ENCODE data around the gene SPINK5.
"Not testable (repeated sequence)": the region's sequence is repeated elsewhere in the genome, so short reads cannot be mapped to it uniquely, and the experiment has no call there.

Gene SPINK5

GRCh38 chr5:148063861-148064260 is at the start of gene SPINK5:
Gene SPINK5, plus strand, starts transcription at chr5:148063980. Its CDS starts 65 bp downstream, at chr5:148064045.
- no peak for DNase-seq (ENCODE audit: low read depth)

GRCh38 chr5:148014276-148014675 is 49.5 kb upstream of the SPINK5 start:
- DNase-seq (ENCODE audit: low read depth): no peak

- DNase-seq (ENCODE audit: low read depth): no peak
Observed at GRCh38 chr5:148020257-148020988, 43.4 kb upstream of the SPINK5 start.

- DNase-seq (ENCODE audit: low read depth): no peak
Observed at GRCh38 chr5:148027505-148027904, 36.3 kb upstream of the SPINK5 start.

- no peak for DNase-seq (ENCODE audit: low read depth)
Observed at GRCh38 chr5:148029131-148029530, 34.6 kb upstream of the SPINK5 start.

GRCh38 chr5:148033134-148033533 is 30.6 kb upstream of the SPINK5 start:
- no peak for DNase-seq (ENCODE audit: low read depth)

GRCh38 chr5:148035676-148036075 is 28.1 kb upstream of the SPINK5 start:
- DNase-seq (ENCODE audit: low read depth): no peak

- DNase-seq (ENCODE audit: low read depth): no peak
Observed at GRCh38 chr5:148042881-148043280, 20.9 kb upstream of the SPINK5 start.

- no peak for DNase-seq (ENCODE audit: low read depth)
Observed at GRCh38 chr5:148043705-148044104, 20.1 kb upstream of the SPINK5 start.

- DNase-seq (ENCODE audit: low read depth): not testable (repeated sequence)
Observed at GRCh38 chr5:148055160-148055559, 8.6 kb upstream of the SPINK5 start.

GRCh38 chr5:148060309-148060708 is 3.5 kb upstream of the SPINK5 start:
- DNase-seq (ENCODE audit: low read depth): no peak

- no peak for DNase-seq (ENCODE audit: low read depth)
Observed at GRCh38 chr5:148060881-148061280, 2.9 kb upstream of the SPINK5 start.

- no peak for DNase-seq (ENCODE audit: low read depth)
Observed at GRCh38 chr5:148070621-148071020, 6.8 kb downstream of the SPINK5 start.

- DNase-seq (ENCODE audit: low read depth): no peak
Observed at GRCh38 chr5:148072207-148072606, 8.4 kb downstream of the SPINK5 start.

- no peak for DNase-seq (ENCODE audit: low read depth)
Observed at GRCh38 chr5:148075529-148075928, 11.7 kb downstream of the SPINK5 start.

GRCh38 chr5:148083203-148083602 is 19.4 kb downstream of the SPINK5 start:
- DNase-seq (ENCODE audit: low read depth): no peak

GRCh38 chr5:148084269-148084668 is 20.5 kb downstream of the SPINK5 start:
- DNase-seq (ENCODE audit: low read depth): no peak

- DNase-seq (ENCODE audit: low read depth): no peak
Observed at GRCh38 chr5:148085310-148085709, 21.5 kb downstream of the SPINK5 start.

GRCh38 chr5:148085977-148086705 is 22.4 kb downstream of the SPINK5 start:
- DNase-seq (ENCODE audit: low read depth): no peak

GRCh38 chr5:148090146-148090772 is 26.5 kb downstream of the SPINK5 start:
- no peak for DNase-seq (ENCODE audit: low read depth)

- no peak for DNase-seq (ENCODE audit: low read depth)
Observed at GRCh38 chr5:148090773-148091250, 27.0 kb downstream of the SPINK5 start.

GRCh38 chr5:148091991-148092964 is 28.5 kb downstream of the SPINK5 start:
- DNase-seq (ENCODE audit: low read depth): no peak

All from activated T-cell treated with anti-CD3 and anti-CD28 coated beads for 48 hours (primary cell).